ENCODE measurements around the gene TECTA. TPM values are rescaled to one million over a fixed set of nuclear protein-coding genes. Genes with fewer than 3 reads are reported as not detected.

TECTA gene
- polyA plus RNA-seq, 3 donors = 0.45 TPM; not detected in 2

DNA sequence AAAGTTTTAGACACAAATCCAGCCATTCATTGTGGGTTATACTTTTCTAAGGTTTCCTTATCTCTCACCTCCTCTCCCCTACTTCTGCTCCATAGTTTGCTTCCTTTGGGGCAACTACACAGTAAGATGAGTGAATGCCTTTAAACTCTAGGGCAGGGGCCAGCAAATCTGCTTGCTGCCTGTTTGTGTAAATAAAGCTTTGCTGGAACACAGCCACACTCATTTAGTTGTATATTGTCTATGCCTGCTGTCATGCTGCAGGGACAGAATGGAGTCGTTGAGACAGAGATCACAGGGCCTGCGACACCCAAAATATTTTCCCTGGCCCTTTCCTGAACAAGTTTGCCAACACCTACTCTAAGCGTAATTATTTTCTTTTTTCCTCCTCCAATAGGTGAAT lies 58.7 kb downstream of the TECTA start:
- intact Hi-C loops (cut with micrococcal nuclease) = no loop called here
- Mint-ChIP-seq H3K9me3 (peaks cover 0 to 6% (median 0%) of the 10 kb centered on the region in 7 donors), H3K27me3 (ENCODE audit: low read depth in 3 of 3) (peaks cover 4 to 14% (median 9%) of the 10 kb centered on the region in 3 donors), H3K36me3 (no peaks in the 10 kb centered on the region), H3K27ac (no peak overlapping the region), H3K4me1 (no peaks in the 10 kb centered on the region), H3K4me3 (no peak overlapping the region)
- Histone ChIP-seq H3K4me1 (ENCODE audit: control insufficient read depth in 1 of 2, insufficient read depth in 2 of 2, low read length in 2 of 2) (no peaks in the 10 kb centered on the region), H3K4me2 (replicated peaks; ENCODE audit: extremely low read depth, low read length, poor library complexity, severe bottlenecking) (no peak overlapping the region), H3K9me3 (replicated peaks in 1 of 2; ENCODE audit: control insufficient read depth in 1 of 2, insufficient read depth in 1 of 2, low read length in 2 of 2) (no peaks in the 10 kb centered on the region), H3K27ac (ENCODE audit: low read depth in 1 of 2, low read length in 2 of 2) (no peak overlapping the region), H3K79me2 (ENCODE audit: insufficient read depth, low read length) (no peaks in the 10 kb centered on the region), H3K4me3 (replicated peaks in 1 of 3; ENCODE audit: low read depth in 2 of 3, low read length in 3 of 3) (no peak overlapping the region), H4K20me1 (ENCODE audit: insufficient read depth, low read length) (no peaks in the 10 kb centered on the region), H3K9ac (ENCODE audit: insufficient read depth, low read length, poor library complexity, severe bottlenecking) (no peak overlapping the region), H2AFZ (ENCODE audit: insufficient read depth, low read depth, low read length, poor library complexity, severe bottlenecking) (no peak overlapping the region), H3K27me3 (ENCODE audit: control insufficient read depth in 2 of 2, insufficient read depth in 2 of 2, low read length in 2 of 2) (no peaks in the 10 kb centered on the region), H3K36me3 (replicated peaks in 1 of 2; ENCODE audit: control insufficient read depth in 1 of 2, insufficient read depth in 2 of 2, low read length in 2 of 2) (no peaks in the 10 kb centered on the region)
- TF ChIP-seq, protein P1, sequence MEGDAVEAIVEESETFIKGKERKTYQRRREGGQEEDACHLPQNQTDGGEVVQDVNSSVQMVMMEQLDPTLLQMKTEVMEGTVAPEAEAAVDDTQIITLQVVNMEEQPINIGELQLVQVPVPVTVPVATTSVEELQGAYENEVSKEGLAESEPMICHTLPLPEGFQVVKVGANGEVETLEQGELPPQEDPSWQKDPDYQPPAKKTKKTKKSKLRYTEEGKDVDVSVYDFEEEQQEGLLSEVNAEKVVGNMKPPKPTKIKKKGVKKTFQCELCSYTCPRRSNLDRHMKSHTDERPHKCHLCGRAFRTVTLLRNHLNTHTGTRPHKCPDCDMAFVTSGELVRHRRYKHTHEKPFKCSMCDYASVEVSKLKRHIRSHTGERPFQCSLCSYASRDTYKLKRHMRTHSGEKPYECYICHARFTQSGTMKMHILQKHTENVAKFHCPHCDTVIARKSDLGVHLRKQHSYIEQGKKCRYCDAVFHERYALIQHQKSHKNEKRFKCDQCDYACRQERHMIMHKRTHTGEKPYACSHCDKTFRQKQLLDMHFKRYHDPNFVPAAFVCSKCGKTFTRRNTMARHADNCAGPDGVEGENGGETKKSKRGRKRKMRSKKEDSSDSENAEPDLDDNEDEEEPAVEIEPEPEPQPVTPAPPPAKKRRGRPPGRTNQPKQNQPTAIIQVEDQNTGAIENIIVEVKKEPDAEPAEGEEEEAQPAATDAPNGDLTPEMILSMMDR (IDR thresholded peaks at IDR 0.05) = no peak
- no CpG with 5 or more reads among the region's 3 CpGs for WGBS (ENCODE audit: insufficient coverage)
- DNase-seq = no peak

DNA sequence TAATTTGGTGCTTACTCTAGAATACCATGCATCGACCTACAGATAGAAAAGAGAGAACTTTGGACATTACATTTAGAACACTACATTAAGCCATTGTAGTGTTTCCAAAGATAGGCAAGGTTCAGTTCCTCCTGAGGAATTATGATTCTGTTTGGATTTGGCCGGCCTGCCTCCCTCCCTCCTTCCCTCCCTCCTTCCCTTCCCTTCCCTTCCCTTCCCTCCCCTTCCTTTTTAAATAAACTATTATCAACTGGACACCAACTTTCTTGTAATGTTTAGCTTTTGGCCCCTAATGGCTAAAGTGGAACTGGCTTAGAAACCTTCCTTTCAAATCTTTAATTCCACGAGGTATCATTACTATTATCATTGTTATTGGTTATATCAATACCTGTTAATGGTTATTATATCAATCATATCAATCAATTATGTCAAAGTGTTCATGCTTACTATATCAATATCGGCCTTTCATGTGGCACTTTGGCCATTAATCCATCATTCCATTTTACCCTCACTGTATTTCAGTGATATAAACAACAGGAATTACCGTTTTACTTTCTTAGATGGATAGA lies 60.4 kb downstream of the TECTA start:
- no peaks in the 10 kb centered on the region for H3K79me2 ChIP-seq (ENCODE audit: insufficient read depth, low read length)
- H3K4me1 ChIP-seq (ENCODE audit: control insufficient read depth in 1 of 2, insufficient read depth in 2 of 2, low read length in 2 of 2) = no peaks in the 10 kb centered on the region
- H4K20me1 ChIP-seq (ENCODE audit: insufficient read depth, low read length) = no peaks in the 10 kb centered on the region
- TF ChIP-seq, protein P1 (IDR thresholded peaks at IDR 0.05) = no peak
- H3K27ac Mint-ChIP-seq = no peak overlapping the region
- no peaks in the 10 kb centered on the region for H3K9me3 ChIP-seq (replicated peaks in 1 of 2; ENCODE audit: control insufficient read depth in 1 of 2, insufficient read depth in 1 of 2, low read length in 2 of 2)
- no peaks in the 10 kb centered on the region for H3K36me3 ChIP-seq (replicated peaks in 1 of 2; ENCODE audit: control insufficient read depth in 1 of 2, insufficient read depth in 2 of 2, low read length in 2 of 2)
- no peak overlapping the region for H3K4me3 Mint-ChIP-seq
- H3K9ac ChIP-seq (ENCODE audit: insufficient read depth, low read length, poor library complexity, severe bottlenecking) = no peak overlapping the region
- WGBS (ENCODE audit: insufficient coverage) = 100% methylated on average over 1 of the region's 5 CpGs
- intact Hi-C loops (cut with micrococcal nuclease) = no loop called here
- no peak overlapping the region for H3K27ac ChIP-seq (ENCODE audit: low read depth in 1 of 2, low read length in 2 of 2)
- H2AFZ ChIP-seq (ENCODE audit: insufficient read depth, low read depth, low read length, poor library complexity, severe bottlenecking) = no peak overlapping the region
- no peak overlapping the region for H3K4me2 ChIP-seq (replicated peaks; ENCODE audit: extremely low read depth, low read length, poor library complexity, severe bottlenecking)
- no peak overlapping the region for H3K4me3 ChIP-seq (replicated peaks in 1 of 3; ENCODE audit: low read depth in 2 of 3, low read length in 3 of 3)
- DNase-seq = no peak
- peaks cover 4 to 16% (median 9%) of the 10 kb centered on the region in 3 donors for H3K27me3 Mint-ChIP-seq (ENCODE audit: low read depth in 3 of 3)
- H3K4me1 Mint-ChIP-seq = no peaks in the 10 kb centered on the region
- H3K9me3 Mint-ChIP-seq = peaks cover 0 to 6% (median 0%) of the 10 kb centered on the region in 7 donors
- H3K36me3 Mint-ChIP-seq = no peaks in the 10 kb centered on the region
- no peaks in the 10 kb centered on the region for H3K27me3 ChIP-seq (ENCODE audit: control insufficient read depth in 2 of 2, insufficient read depth in 2 of 2, low read length in 2 of 2)

Measured in CD14-positive monocyte (primary cell).